HepG2 (cell line): Measurements from ENCODE around the gene TRIM27. TPM values are rescaled to one million over a fixed set of nuclear protein-coding genes. Genes with fewer than 3 reads are reported as not detected.

ENCODE experiments used
- AKNA ChIP-seq: sonication (generic); formaldehyde crosslinking; IDR thresholded peaks from 2 replicates; pipeline ENCODE4 v1.4.0; 2020; ENCODE audit warnings: missing genetic modification reagents, borderline replicate concordance
- CENPX ChIP-seq: sonication (generic); formaldehyde crosslinking; IDR thresholded peaks from 2 replicates; pipeline ENCODE4 v1.9.0; 2021; ENCODE audit warnings: mild to moderate bottlenecking, missing genetic modification reagents, moderate library complexity
- DMAP1 ChIP-seq: IDR thresholded peaks from 2 replicates; pipeline ENCODE4 v1.6.1; 2016
- DNMT1 ChIP-seq: sonication (generic); formaldehyde crosslinking; IDR thresholded peaks from 2 replicates; pipeline ENCODE4 v1.5.1; 2020; ENCODE audit warnings: mild to moderate bottlenecking, missing genetic modification reagents
- FOXO1 ChIP-seq: sonication (generic); formaldehyde crosslinking; IDR thresholded peaks from 2 replicates; pipeline ENCODE4 v1.4.0; 2020; ENCODE audit warnings: missing genetic modification reagents
- KLF6 ChIP-seq: IDR thresholded peaks from 2 replicates; pipeline ENCODE4 v1.8.0; 2016; ENCODE audit warnings: missing biosample characterization, missing genetic modification reagents
- NR2F2 ChIP-seq: IDR thresholded peaks from 2 replicates; pipeline ENCODE4 v1.6.1; 2012; ENCODE audit warnings: low read depth, inconsistent platforms, borderline replicate concordance
- PREB ChIP-seq: sonication (generic); formaldehyde crosslinking; IDR thresholded peaks from 2 replicates; pipeline ENCODE4 v1.4.0; 2020; ENCODE audit warnings: missing genetic modification reagents
- RCOR2 ChIP-seq: IDR thresholded peaks from 2 replicates; pipeline ENCODE4 v1.6.1; 2016; ENCODE audit warnings: missing biosample characterization, missing genetic modification reagents
- SKIL ChIP-seq: sonication (generic); formaldehyde crosslinking; IDR thresholded peaks from 2 replicates; pipeline ENCODE4 v1.8.0; 2022; ENCODE audit warnings: missing genetic modification reagents, mild to moderate bottlenecking, moderate library complexity, borderline replicate concordance
- SMAD9 ChIP-seq: sonication (generic); formaldehyde crosslinking; IDR thresholded peaks from 2 replicates; pipeline ENCODE4 v1.5.1; 2020; ENCODE audit warnings: mild to moderate bottlenecking, missing genetic modification reagents
- SMYD3 ChIP-seq: sonication (generic); formaldehyde crosslinking; IDR thresholded peaks from 2 replicates; pipeline ENCODE4 v1.8.1; 2023; ENCODE audit warnings: mild to moderate bottlenecking, missing genetic modification reagents
- SRY ChIP-seq: sonication (generic); formaldehyde crosslinking; IDR thresholded peaks from 2 replicates; pipeline ENCODE4 v1.8.0; 2022; ENCODE audit warnings: mild to moderate bottlenecking, missing genetic modification reagents
- TBP ChIP-seq: sonication (generic); formaldehyde crosslinking; IDR thresholded peaks from 2 replicates; pipeline ENCODE4 v1.5.0; 2020; ENCODE audit warnings: missing genetic modification reagents
- TCF7L2 ChIP-seq: IDR thresholded peaks from 2 replicates; pipeline ENCODE4 v1.6.1; 2011; ENCODE audit warnings: mild to moderate bottlenecking, low read depth, low read length, moderate library complexity
- ZNF136 ChIP-seq: sonication (generic); formaldehyde crosslinking; IDR thresholded peaks from 2 replicates; pipeline ENCODE4 v1.8.1; 2022; ENCODE audit warnings: low read depth, mild to moderate bottlenecking, moderate library complexity, missing genetic modification reagents
- ZNF24 ChIP-seq: fragments of 450-650 bp; IDR thresholded peaks from 2 replicates; pipeline ENCODE4 v1.6.1; 2017; ENCODE audit warnings: antibody characterized with exemption, mild to moderate bottlenecking
- ZNF367 ChIP-seq: sonication (generic); formaldehyde crosslinking; IDR thresholded peaks from 2 replicates; pipeline ENCODE4 v1.4.0; 2020; ENCODE audit warnings: missing genetic modification reagents, borderline replicate concordance
- ZNF615 ChIP-seq: sonication (generic); formaldehyde crosslinking; IDR thresholded peaks from 2 replicates; pipeline ENCODE4 v1.5.0; 2020; ENCODE audit warnings: mild to moderate bottlenecking, missing genetic modification reagents, borderline replicate concordance
- ZNF788 ChIP-seq: sonication (generic); formaldehyde crosslinking; IDR thresholded peaks from 2 replicates; pipeline ENCODE4 v1.5.0; 2020; ENCODE audit warnings: mild to moderate bottlenecking, missing genetic modification reagents, borderline replicate concordance
- ZSCAN31 ChIP-seq: sonication (generic); formaldehyde crosslinking; IDR thresholded peaks from 2 replicates; pipeline ENCODE4 v1.5.0; 2020; ENCODE audit warnings: low read depth, mild to moderate bottlenecking, missing genetic modification reagents
- polyA plus RNA-seq, 8 experiments: library from polyadenylated mRNA; depleted of rRNA in 3 of 8; stranded (reverse) in 7 of 8; unstranded in 1 of 8; fragments of >200 nt; fragmentation: Illumina TruSeq in 4 of 8; extraction: Trizol in 4 of 8; gene quantifications; 2 replicates each; pipeline versions ENCODE4 v1.2.1 to v1.2.3, GENCODE V29; 2011 to 2016; ENCODE audit warnings: low read depth in 4 of 8, missing spikeins in 1 of 8, mixed read lengths in 1 of 8; ENCODE audit not compliant: insufficient read depth in 1 of 8
- total RNA-seq, 5 experiments: library from RNA; depleted of rRNA; stranded (reverse); fragments of >200 nt; fragmentation: Illumina TruSeq; extraction: Trizol; gene quantifications; 2 replicates each; pipeline ENCODE4 v1.2.3, GENCODE V29; 2016; ENCODE audit warnings: low read depth in 1 of 5
- TF ChIP-seq, protein P1 (sequence below): sonication (generic); formaldehyde crosslinking; IDR thresholded peaks from 2 replicates; pipeline ENCODE4 v1.8.0; 2022; ENCODE audit warnings: missing genetic modification reagents, low read depth, mild to moderate bottlenecking, borderline replicate concordance

Gene TRIM27
- total and polyA plus RNA-seq, 2 of the 13 experiments (the other 11 are each of a cell fraction or from before 2014, with no cell fraction given), result 88.6 to 112 TPM

- TF ChIP-seq DNMT1 (no peak), FOXO1 (no peak), TCF7L2 (no peak), SMYD3 (no peak), RCOR2 (CRISPR knock-in tag) (0 out of 2 replicates have a peak, but pooled peaks have one; percentile 8), KLF6 (CRISPR knock-in tag) (0 out of 2 replicates have a peak, but pooled peaks have one; percentile 5), SKIL (CRISPR knock-in tag) (no peak), ZNF136 (CRISPR knock-in tag) (no peak), ZSCAN31 (CRISPR knock-in tag) (no peak), DMAP1 (CRISPR knock-in tag) (peak; percentile 1; the same call in 1 of the 2 replicates), CENPX (CRISPR knock-in tag) (no peak), ZNF788 (CRISPR knock-in tag) (no peak), PREB (CRISPR knock-in tag) (no peak), SRY (CRISPR knock-in tag) (0 out of 2 replicates have a peak, but pooled peaks have one; percentile 11), ZNF24 (peak; percentile 92), TBP (no peak), SMAD9 (CRISPR knock-in tag) (peak; percentile 14; the same call in 1 of the 2 replicates), ZNF615 (CRISPR knock-in tag) (no peak), ZNF367 (CRISPR knock-in tag) (no peak), NR2F2 (0 out of 2 replicates have a peak, but pooled peaks have one; percentile 42), AKNA (no peak)
- TF ChIP-seq, protein P1, sequence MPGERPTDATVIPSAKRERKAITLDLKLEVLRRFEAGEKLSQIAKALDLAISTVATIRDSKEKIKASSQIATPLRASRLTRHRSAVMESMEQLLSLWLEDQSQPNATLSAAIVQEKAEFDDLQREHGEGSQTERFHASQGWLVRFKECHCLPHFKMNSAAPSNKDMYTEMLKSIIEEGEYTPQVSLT (CRISPR knock-in tag), result peak; percentile 22; the same call in 1 of the 2 replicates
Observed at GRCh38 chr6:28941684-28942448, 18.1 kb upstream of the TRIM27 start (continued).
